PC-9 (cell line): Measurements from ENCODE around the gene MTO1. TPM values are rescaled to one million over a fixed set of nuclear protein-coding genes. Genes with fewer than 3 reads are reported as not detected.
"Not testable (repeated sequence)": the region's sequence is repeated elsewhere in the genome, so short reads cannot be mapped to it uniquely, and the experiment has no call there.

Experiments
- BruUV-seq: library from RNA; stranded (reverse); fragments of 400-500 nt; replicated peaks from 2 replicates; lab custom pipeline; 2021; lab: Mats Ljungman, UMichigan
- CTCF ChIA-PET: fragments of 300-600 bp; sonication (Branson Sonifier 250); formaldehyde crosslinking; loops from one replicate; lab custom pipeline; 2022; ENCODE audit warnings: antibody characterized with exemption; lab: Charles Lee
- POLR2A ChIA-PET: fragments of 300-600 bp; sonication (Branson Sonifier 250); formaldehyde crosslinking; loops from one replicate; lab custom pipeline; 2022; ENCODE audit warnings: antibody characterized with exemption; ENCODE audit not compliant: unreplicated experiment; lab: Charles Lee
- DNase-seq, 2 experiments: peaks; one replicate each; pipeline versions ENCODE4 v3.0.0 to v3.0.0-alpha.2; 2015 to 2022; ENCODE audit warnings: mixed read lengths in 1 of 2
- H2AFZ ChIP-seq: fragments of 200-600 bp; sonication (generic); 2 replicates; pipeline ENCODE4 v1.8.1; 2017; ENCODE audit warnings: antibody characterized with exemption
- H3F3A ChIP-seq: fragments of 200-600 bp; sonication (generic); 2 replicates; pipeline ENCODE4 v1.8.1; 2017; ENCODE audit warnings: antibody characterized with exemption, mild to moderate bottlenecking, low read depth; ENCODE audit not compliant: insufficient read depth
- H3K27ac ChIP-seq: fragments of 200-600 bp; sonication (generic); 2 replicates; pipeline ENCODE4 v1.6.1; 2016; ENCODE audit warnings: mixed run types
- H3K27me3 ChIP-seq: fragments of 200-600 bp; sonication (generic); 2 replicates; pipeline ENCODE4 v1.6.1; 2016; ENCODE audit warnings: low read depth, mixed run types; ENCODE audit not compliant: insufficient read depth
- H3K36me3 ChIP-seq: fragments of 200-600 bp; sonication (generic); 2 replicates; pipeline ENCODE4 v1.6.1; 2016; ENCODE audit warnings: low read depth, mixed run types
- H3K4me1 ChIP-seq: fragments of 200-600 bp; sonication (generic); replicated peaks from 2 replicates; pipeline ENCODE4 v1.6.1; 2016; ENCODE audit warnings: mixed run types; ENCODE audit not compliant: insufficient read depth
- H3K4me2 ChIP-seq: fragments of 200-600 bp; sonication (generic); 2 replicates; pipeline ENCODE4 v1.6.1; 2017; ENCODE audit warnings: mixed run types
- H3K4me3 ChIP-seq: fragments of 200-600 bp; sonication (generic); 2 replicates; pipeline ENCODE4 v1.6.1; 2016; ENCODE audit warnings: mixed run types
- H3K79me2 ChIP-seq: fragments of 200-600 bp; sonication (generic); 2 replicates; pipeline ENCODE4 v1.6.1; 2017; ENCODE audit warnings: low read depth, mixed run types
- H3K9me2 ChIP-seq: fragments of 200-600 bp; sonication (generic); 2 replicates; pipeline ENCODE4 v1.8.1; 2017; ENCODE audit warnings: mild to moderate bottlenecking; ENCODE audit not compliant: insufficient read depth
- H3K9me3 ChIP-seq: fragments of 200-600 bp; sonication (generic); 2 replicates; pipeline ENCODE4 v1.8.1; 2016; ENCODE audit warnings: low read depth; ENCODE audit not compliant: insufficient read depth
- H4K20me1 ChIP-seq: fragments of 200-600 bp; sonication (generic); 2 replicates; pipeline ENCODE4 v1.8.1; 2017; ENCODE audit not compliant: insufficient read depth
- CTCF ChIP-seq: fragments of 200-600 bp; sonication (generic); conservative IDR thresholded peaks from 2 replicates; pipeline ENCODE4 v1.6.1; 2017; ENCODE audit warnings: mixed run types, antibody characterized with exemption, mild to moderate bottlenecking, moderate library complexity
- EZH2 ChIP-seq: fragments of 200-600 bp; sonication (generic); IDR thresholded peaks from 2 replicates; pipeline ENCODE4 v1.8.0; 2017; ENCODE audit warnings: antibody characterized with exemption, low read depth
- intact Hi-C: fragments of 100-400 bp; cut with micrococcal nuclease; formaldehyde crosslinking; loops from one replicate; pipeline ENCODE4 v1.10.0; 2022; ENCODE audit not compliant: unreplicated experiment
- total RNA-seq: library from RNA; stranded (reverse); gene quantifications from 2 replicates; pipeline ENCODE4 v1.2.3, GENCODE V29; 2021

Gene MTO1
- total RNA-seq, 1 experiment from 2014 or later: 27.2 TPM

DNA sequence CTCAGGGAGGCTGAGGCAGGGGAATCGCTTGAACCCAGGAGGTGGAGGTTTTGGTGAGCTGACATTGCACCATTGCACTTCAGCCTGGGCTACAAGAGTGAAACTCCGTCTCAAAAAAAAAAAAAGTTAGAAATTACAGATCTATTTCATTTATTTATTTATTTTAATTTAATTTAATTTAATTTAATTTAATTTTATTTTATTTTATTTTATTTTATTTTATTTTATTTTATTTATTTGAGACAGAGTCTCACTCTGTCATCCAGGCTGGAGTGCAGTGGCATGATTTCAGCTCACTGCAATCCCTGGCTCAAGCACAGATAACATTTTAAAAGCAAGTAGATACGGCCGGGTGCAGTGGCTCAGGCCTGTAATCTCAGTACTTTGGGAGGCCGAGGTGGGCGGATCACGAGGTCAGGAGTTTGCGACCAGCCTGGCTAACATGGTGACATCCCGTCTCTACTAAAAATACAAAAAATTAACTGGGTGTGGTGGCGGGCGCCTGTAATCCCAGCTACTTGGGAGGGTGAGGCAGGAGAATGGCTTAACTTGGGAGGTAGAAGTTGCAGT lies 93.9 kb downstream of the MTO1 start:
- POLR2A ChIA-PET: not testable (repeated sequence)

DNA sequence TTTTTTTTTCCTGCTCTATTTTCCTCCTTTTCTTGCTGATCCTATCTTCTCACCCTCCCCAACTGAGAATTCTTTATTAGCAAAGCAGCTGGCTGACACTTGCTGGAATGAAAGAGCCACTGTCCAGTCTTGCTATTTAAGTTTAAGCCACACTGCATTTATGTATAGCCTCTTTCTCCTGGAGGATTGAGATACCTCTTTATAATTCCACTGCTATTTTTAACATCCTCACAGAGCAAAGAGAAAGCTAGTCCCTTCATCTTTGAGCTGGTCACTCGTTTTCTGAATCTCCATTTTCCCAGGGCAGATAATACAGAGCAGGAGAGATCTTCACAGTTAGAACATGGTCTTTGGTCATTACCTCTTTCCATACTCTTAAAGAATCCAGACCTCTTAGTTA lies 95.3 kb downstream of the MTO1 start:
- no peak overlapping the region for H3K4me3 ChIP-seq
- no TSS peak for BruUV-seq
- H3K27ac ChIP-seq: no peak overlapping the region
- ChIA-PET CTCF (no interaction called here), POLR2A (interaction anchor here (0.5 kb wide), 1 partner anchor 22 kb away, joined by 33 read pairs; no protein-coding TSS in a partner anchor)
- no peak overlapping the region for H3K4me2 ChIP-seq
- intact Hi-C loops: no loop called here
- H3K9me3 ChIP-seq: no peaks in the 10 kb centered on the region
- H3K36me3 ChIP-seq: no peaks in the 10 kb centered on the region
- H3K9me2 ChIP-seq: no peaks in the 10 kb centered on the region
- TF ChIP-seq EZH2 (no peak), CTCF (no peak)
- no peak for DNase-seq
- no peak overlapping the region for H2AFZ ChIP-seq
- H3K4me1 ChIP-seq: no peaks in the 10 kb centered on the region
- no peaks in the 10 kb centered on the region for H3F3A ChIP-seq
- H3K79me2 ChIP-seq: no peaks in the 10 kb centered on the region
- no peaks in the 10 kb centered on the region for H3K27me3 ChIP-seq
- no peaks in the 10 kb centered on the region for H4K20me1 ChIP-seq

More for the DNA sequence above, 93.9 kb downstream of the MTO1 start:
- H3K4me2 ChIP-seq, H3K9me3 ChIP-seq, H3K27me3 ChIP-seq, DNase-seq, H2AFZ ChIP-seq, H3K79me2 ChIP-seq, H3K27ac ChIP-seq, H3K4me1 ChIP-seq, H4K20me1 ChIP-seq, BruUV-seq, intact Hi-C loops, H3K9me2 ChIP-seq, H3F3A ChIP-seq, H3K36me3 ChIP-seq, CTCF ChIA-PET, H3K4me3 ChIP-seq: not testable (repeated sequence)

Other genes starting within 250 kb of the MTO1 start
- 1.1 TPM in 1 of 2 replicates, not detected in the other for gene KHDC1L, start 236.2 kb upstream of the MTO1 start, total RNA-seq
- gene KHDC1, start 198.5 kb upstream of the MTO1 start, total RNA-seq: 14.3 and 16.2 TPM in 2 replicates
- gene DPPA5, start 107.5 kb upstream of the MTO1 start, total RNA-seq: not detected in 2 replicates
- not detected in 2 replicates for gene KHDC3L, start 99.1 kb upstream of the MTO1 start, total RNA-seq
- 10.9 and 12.2 TPM in 2 replicates for gene OOEP, start 91.8 kb upstream of the MTO1 start, total RNA-seq
- gene DDX43, start 66.9 kb upstream of the MTO1 start, total RNA-seq: 3.1 and 5.0 TPM in 2 replicates
- 25.5 and 26.1 TPM in 2 replicates for gene CGAS, start 9.4 kb upstream of the MTO1 start, total RNA-seq
- 10,581 and 12,059 TPM in 2 replicates for gene EEF1A1, start 59.3 kb downstream of the MTO1 start, total RNA-seq
- gene SLC17A5, start 192.3 kb downstream of the MTO1 start, total RNA-seq: 15.8 and 16.9 TPM in 2 replicates
- gene CD109, start 234.5 kb downstream of the MTO1 start, total RNA-seq: 46.8 and 50.7 TPM in 2 replicates